H1 (cell line): ENCODE measurements around the gene CSF2. TPM values are rescaled to one million over a fixed set of nuclear protein-coding genes. Genes with fewer than 3 reads are reported as not detected.

Source experiments
- CTCF ChIA-PET: fragments of 300-600 bp; sonication (Branson Sonifier 250); formaldehyde crosslinking; loops from one replicate; lab custom pipeline; 2021; ENCODE audit not compliant: partially characterized antibody; lab: Charles Lee
- POLR2A ChIA-PET: fragments of 300-600 bp; sonication (Branson Sonifier 250); formaldehyde crosslinking; loops from one replicate; lab custom pipeline; 2021; ENCODE audit warnings: inconsistent platforms; ENCODE audit not compliant: partially characterized antibody; lab: Charles Lee
- DNase-seq, 2 experiments: peaks; one replicate each; pipeline versions ENCODE4 v3.0.0 to v3.0.0-alpha.2; 2010 to 2022; ENCODE audit warnings: low spot score in 2 of 2, low read depth in 1 of 2, mixed read lengths in 1 of 2
- FAIRE-seq: peaks from 2 replicates; lab custom pipeline; 2011; peaks lifted over from hg19 to GRCh38; lab: Jason Lieb, UNC
- H2AFZ ChIP-seq: 2 replicates; pipeline ENCODE4 v1.8.1; 2012; ENCODE audit warnings: low read length, inconsistent platforms
- H2AK5ac ChIP-seq: 2 replicates; pipeline ENCODE4 v1.6.1; 2013; ENCODE audit warnings: low read depth, low read length
- H2BK120ac ChIP-seq: replicated peaks from 2 replicates; pipeline ENCODE3; 2013; ENCODE audit warnings: low read depth, low read length, inconsistent platforms
- H2BK12ac ChIP-seq: 2 replicates; pipeline ENCODE4 v1.6.1; 2013; ENCODE audit warnings: low read depth, low read length
- H2BK15ac ChIP-seq: 2 replicates; pipeline ENCODE4 v1.6.1; 2013; ENCODE audit warnings: low read length
- H2BK20ac ChIP-seq: 2 replicates; pipeline ENCODE4 v1.6.1; 2013; ENCODE audit warnings: low read length
- H2BK5ac ChIP-seq: 2 replicates; pipeline ENCODE4 v1.6.1; 2013; ENCODE audit warnings: low read depth, low read length
- H3K14ac ChIP-seq: 2 replicates; pipeline ENCODE4 v1.6.1; 2013; ENCODE audit warnings: inconsistent platforms; ENCODE audit not compliant: insufficient read length
- H3K18ac ChIP-seq: 2 replicates; pipeline ENCODE4 v1.6.1; 2013; ENCODE audit warnings: low read length; ENCODE audit errors: extremely low read depth
- H3K23ac ChIP-seq: 2 replicates; pipeline ENCODE4 v1.6.1; 2013; ENCODE audit warnings: inconsistent platforms; ENCODE audit not compliant: insufficient read length
- H3K23me2 ChIP-seq: 2 replicates; pipeline ENCODE4 v1.6.1; 2013; ENCODE audit warnings: low read depth, low read length
- H3K27ac ChIP-seq: 2 replicates; pipeline ENCODE4 v1.6.1; 2011; ENCODE audit warnings: low read depth, low read length, inconsistent platforms
- H3K27me3 ChIP-seq, 4 experiments: replicated peaks in 1 of 4; 1 replicate in 1 of 4; 2 replicates in 3 of 4; pipeline versions ENCODE4 v1.6.1 to v1.8.1; 2011 to 2013; ENCODE audit warnings: low read length in 3 of 4, mild to moderate bottlenecking in 3 of 4, inconsistent platforms in 2 of 4, mixed read lengths in 2 of 4, moderate library complexity in 1 of 4; ENCODE audit not compliant: control insufficient read depth in 3 of 4, insufficient read depth in 3 of 4; ENCODE audit errors: extremely low read depth in 1 of 4
- H3K36me3 ChIP-seq, 4 experiments: 2 replicates each; pipeline versions ENCODE4 v1.6.1 to v1.8.1; 2011 to 2013; ENCODE audit warnings: mild to moderate bottlenecking in 4 of 4, low read length in 3 of 4, moderate library complexity in 2 of 4, control low read depth in 1 of 4, inconsistent platforms in 1 of 4; ENCODE audit not compliant: insufficient read depth in 4 of 4, control insufficient read depth in 2 of 4
- H3K4ac ChIP-seq: replicated peaks from 2 replicates; pipeline ENCODE3; 2013; ENCODE audit warnings: low read length, low read depth, mixed read lengths, inconsistent platforms; ENCODE audit not compliant: insufficient read length
- H3K4me1 ChIP-seq, 4 experiments: replicated peaks in 1 of 4; 1 replicate in 1 of 4; 2 replicates in 3 of 4; pipeline versions ENCODE4 v1.6.1 to v1.8.1; 2011 to 2013; ENCODE audit warnings: low read length in 3 of 4, inconsistent platforms in 2 of 4, mixed read lengths in 1 of 4; ENCODE audit not compliant: insufficient read depth in 4 of 4, control insufficient read depth in 3 of 4
- H3K4me2 ChIP-seq, 2 experiments: 2 replicates each; pipeline versions ENCODE4 v1.6.1 to v1.8.1; 2011 to 2013; ENCODE audit warnings: low read depth in 2 of 2, low read length in 2 of 2, control low read depth in 1 of 2, inconsistent platforms in 1 of 2, mild to moderate bottlenecking in 1 of 2; ENCODE audit not compliant: insufficient read depth in 1 of 2
- H3K4me3 ChIP-seq, 4 experiments: fragments of 200-600, 300-600 bp in 1 of 4; sonication (generic), shearing (Covaris generic), sonication (Bioruptor Twin) in 1 of 4; 2 replicates each; pipeline versions ENCODE4 v1.5.1 to v1.8.1; 2011 to 2016; ENCODE audit warnings: low read length in 4 of 4, low read depth in 3 of 4, control low read depth in 2 of 4, inconsistent platforms in 2 of 4, mild to moderate bottlenecking in 2 of 4, mixed read lengths in 1 of 4, moderate library complexity in 1 of 4; ENCODE audit not compliant: insufficient read depth in 2 of 4; ENCODE audit errors: extremely low read depth in 1 of 4
- H3K56ac ChIP-seq: replicated peaks from 2 replicates; pipeline ENCODE3; 2013; ENCODE audit warnings: low read depth, mild to moderate bottlenecking, mixed read lengths, low read length, inconsistent platforms; ENCODE audit not compliant: insufficient read length
- H3K79me1 ChIP-seq: 2 replicates; pipeline ENCODE4 v1.6.1; 2013; ENCODE audit warnings: low read depth, low read length, control low read depth
- H3K79me2 ChIP-seq, 2 experiments: 2 replicates each; pipeline versions ENCODE4 v1.6.1 to v1.8.1; 2012 to 2013; ENCODE audit warnings: low read length in 2 of 2, mild to moderate bottlenecking in 2 of 2, inconsistent platforms in 1 of 2; ENCODE audit not compliant: insufficient read depth in 2 of 2, control insufficient read depth in 1 of 2
- H3K9ac ChIP-seq, 4 experiments: replicated peaks in 1 of 4; 1 replicate in 1 of 4; 2 replicates in 3 of 4; pipeline versions ENCODE4 v1.6.1 to v1.8.1; 2011 to 2013; ENCODE audit warnings: low read depth in 3 of 4, low read length in 3 of 4, control low read depth in 2 of 4, mild to moderate bottlenecking in 2 of 4, moderate library complexity in 2 of 4, inconsistent platforms in 1 of 4; ENCODE audit errors: extremely low read depth in 1 of 4
- H3K9me3 ChIP-seq, 2 experiments: 2 replicates each; pipeline versions ENCODE4 v1.6.1 to v1.8.1; 2012 to 2013; ENCODE audit warnings: mild to moderate bottlenecking in 2 of 2, moderate library complexity in 2 of 2, control low read depth in 1 of 2, inconsistent platforms in 1 of 2, low read depth in 1 of 2, low read length in 1 of 2, mixed read lengths in 1 of 2; ENCODE audit not compliant: insufficient read depth in 2 of 2
- H4K20me1 ChIP-seq, 2 experiments: replicated peaks in 1 of 2; 2 replicates each; pipeline versions ENCODE3 to v1.8.1; 2011 to 2013; ENCODE audit warnings: inconsistent platforms in 2 of 2, low read length in 2 of 2, mild to moderate bottlenecking in 1 of 2; ENCODE audit not compliant: insufficient read depth in 2 of 2, control insufficient read depth in 1 of 2
- H4K5ac ChIP-seq: 2 replicates; pipeline ENCODE4 v1.6.1; 2013; ENCODE audit warnings: low read length, low read depth, mixed read lengths, inconsistent platforms; ENCODE audit not compliant: insufficient read length
- H4K8ac ChIP-seq: 2 replicates; pipeline ENCODE4 v1.8.0; 2013; ENCODE audit warnings: mild to moderate bottlenecking, moderate library complexity, low read length, inconsistent platforms; ENCODE audit not compliant: insufficient read depth; ENCODE audit errors: extremely low read depth
- H4K91ac ChIP-seq: replicated peaks from 2 replicates; pipeline ENCODE3; 2013; ENCODE audit warnings: low read length, mixed read lengths, inconsistent platforms; ENCODE audit not compliant: insufficient read length
- CBX5 ChIP-seq: fragments of 300-800, 300-1000 bp; sonication (generic); IDR thresholded peaks from 2 replicates; pipeline ENCODE4 v1.7.1; 2016; ENCODE audit warnings: antibody characterized with exemption, low read length, low read depth
- POU5F1 ChIP-seq: IDR thresholded peaks from 2 replicates; pipeline ENCODE4 v1.6.1; 2011; ENCODE audit warnings: low read depth, mild to moderate bottlenecking, low read length, moderate library complexity
- RAD21 ChIP-seq, 2 experiments: IDR thresholded peaks in 1 of 2; conservative IDR thresholded peaks in 1 of 2; 2 replicates each; pipeline ENCODE4 v1.6.1; 2011; ENCODE audit warnings: low read depth in 2 of 2, low read length in 2 of 2, improper control_type of control experiment in 1 of 2, inconsistent platforms in 1 of 2, mild to moderate bottlenecking in 1 of 2, moderate library complexity in 1 of 2
- SIN3A ChIP-seq, 2 experiments: IDR thresholded peaks in 1 of 2; conservative IDR thresholded peaks in 1 of 2; 2 replicates each; pipeline ENCODE4 v1.6.1; 2011 to 2012; ENCODE audit warnings: low read length in 2 of 2, improper control_type of control experiment in 1 of 2, low read depth in 1 of 2, mild to moderate bottlenecking in 1 of 2
- SIX5 ChIP-seq: IDR thresholded peaks from 2 replicates; pipeline ENCODE4 v1.6.1; 2011; ENCODE audit warnings: mild to moderate bottlenecking, low read depth, low read length
- WGBS, 2 experiments: shearing (Covaris generic) in 1 of 2; methylation state at CpG; one replicate each; pipeline versions ENCODE4 v1.1.6 to v1.1.7; 2013 to 2015; ENCODE audit warnings: low lambda C conversion rate in 2 of 2, mixed read lengths in 2 of 2, inconsistent platforms in 1 of 2, low coverage in 1 of 2, missing lambda C conversion rate in 1 of 2; ENCODE audit not compliant: insufficient replicate concordance in 2 of 2, insufficient coverage in 1 of 2, insufficient read length in 1 of 2; ENCODE audit errors: extremely low coverage in 1 of 2, missing lambda C conversion rate in 1 of 2; 5-methylcytosine and 5-hydroxymethylcytosine counted together
- polyA plus RNA-seq, 7 experiments: library from polyadenylated mRNA; depleted of rRNA in 3 of 7; stranded (reverse) in 5 of 7; unstranded in 2 of 7; fragments of >200 nt in 5 of 7; fragments of 200-250 nt in 2 of 7; gene quantifications; 1 replicate in 5 of 7; 2 replicates in 1 of 7; 4 replicates in 1 of 7; pipeline versions ENCODE4 v1.2.1 to v1.2.3, GENCODE V29; 2011 to 2013; ENCODE audit warnings: missing spikeins in 2 of 7, mixed read lengths in 2 of 7
- total RNA-seq: library from RNA; stranded (reverse); fragmentation: NEBNext Ultra II Directional; extraction: Animal tissue kit (Norgen Biotek cat#: 25700); gene quantifications from 2 replicates; pipeline ENCODE4 v1.2.1, GENCODE V29; 2021

The CSF2 gene
- total and polyA plus RNA-seq, 2 of the 8 experiments (the other 6 are each of a cell fraction or from before 2014, with no cell fraction given): not detected

DNA sequence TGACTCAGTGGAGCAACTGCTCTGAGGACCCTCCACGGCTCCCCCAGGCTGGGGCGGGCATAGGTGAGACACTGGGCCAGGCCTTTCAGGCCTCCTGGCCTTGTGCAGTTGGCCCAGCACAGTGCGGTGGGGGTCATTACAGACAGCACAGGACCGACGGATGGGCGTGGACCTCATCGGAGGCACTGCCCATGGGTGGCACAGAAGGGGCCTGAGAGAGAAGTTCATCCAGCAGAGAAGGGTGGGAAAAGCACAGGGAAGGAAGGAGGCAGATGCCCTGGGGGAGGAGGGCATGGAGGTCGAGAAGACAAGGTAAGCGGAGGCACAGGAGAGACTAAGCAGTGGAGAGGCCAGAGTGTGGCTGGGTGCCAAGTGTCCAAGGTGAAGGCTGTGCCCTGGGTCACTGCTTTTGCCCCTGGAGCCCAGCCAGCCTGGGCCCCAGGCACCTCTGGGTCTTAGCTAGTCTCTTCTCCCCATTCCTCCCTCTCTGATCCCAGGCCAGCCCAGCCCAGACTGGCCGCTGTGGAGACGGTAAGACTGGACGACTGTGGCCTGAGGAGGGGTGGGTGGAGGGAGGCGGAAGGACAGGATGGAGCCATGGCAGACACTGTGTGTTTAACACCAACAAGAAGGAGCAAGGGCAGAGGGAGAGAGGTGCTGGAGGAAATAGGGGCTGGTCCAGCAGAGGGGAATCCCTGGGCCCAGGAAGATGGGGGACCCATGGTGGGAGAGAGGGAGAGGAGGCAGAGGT, 7.5 kb upstream of the CSF2 start:
- ChIA-PET CTCF (interaction anchor here (0.7 to 6.5 kb wide), 29 partner anchors 8 to 534 kb away, joined by 3 to 42 read pairs (median 4); partner anchors contain the start of genes CSF2 and SLC22A5), POLR2A (no interaction called here)
- Histone ChIP-seq H4K5ac (no peak overlapping the region), H2AK5ac (no peak overlapping the region), H3K4me2 (no peak overlapping the region), H3K9ac (no peak overlapping the region), H3K27me3 (no peaks in the 10 kb centered on the region), H4K20me1 (no peaks in the 10 kb centered on the region), H2BK15ac (0 out of 2 replicates have a peak overlapping the region, but pooled peaks have one; percentile 29), H2AFZ (no peak overlapping the region; the same call in 1 of the 2 replicates), H3K23ac (no peak overlapping the region), H3K36me3 (no peaks in the 10 kb centered on the region), H2BK12ac (0 out of 2 replicates have a peak overlapping the region, but pooled peaks have one; percentile 17), H3K23me2 (no peaks in the 10 kb centered on the region), H3K79me2 (no peaks in the 10 kb centered on the region), H3K4ac (no peak overlapping the region), H4K8ac (peak overlapping the region; percentile 7), H3K9me3 (no peaks in the 10 kb centered on the region), H3K4me1 (no peaks in the 10 kb centered on the region; a peak in 1 of 7 replicates), H2BK20ac (no peak overlapping the region), H3K79me1 (no peaks in the 10 kb centered on the region), H3K56ac (no peak overlapping the region), H3K14ac (no peak overlapping the region), H3K18ac (no peak overlapping the region), H3K27ac (no peak overlapping the region), H2BK120ac (no peak overlapping the region), H2BK5ac (no peak overlapping the region), H4K91ac (no peak overlapping the region), H3K4me3 (no peak overlapping the region)
- no peak for DNase-seq
- 93% methylated on average over 13 of the region's 13 CpGs; no CpG with 5 or more reads in 1 of the 2 experiments for WGBS, 2 experiments
- FAIRE-seq: no peak
- TF ChIP-seq SIN3A (conservative IDR thresholded peaks at IDR 0.05 in 1 of 2, IDR thresholded peaks at IDR 0.05 in 1 of 2; ENCODE audit: low read depth in 1 of 2, low read length in 2 of 2) (no peak), CBX5 (no peak), POU5F1 (no peak), RAD21 (IDR thresholded peaks at IDR 0.05 in 1 of 2, conservative IDR thresholded peaks at IDR 0.05 in 1 of 2; ENCODE audit: low read depth in 2 of 2, low read length in 2 of 2) (no peak), SIX5 (no peak)
